ENCODE results near the gene SNTG2. TPM values are rescaled to one million over a fixed set of nuclear protein-coding genes. Genes with fewer than 3 reads are reported as not detected.

SNTG2 gene
- total RNA-seq, 1 donor from 2014 or later: 11.8 TPM

DNA sequence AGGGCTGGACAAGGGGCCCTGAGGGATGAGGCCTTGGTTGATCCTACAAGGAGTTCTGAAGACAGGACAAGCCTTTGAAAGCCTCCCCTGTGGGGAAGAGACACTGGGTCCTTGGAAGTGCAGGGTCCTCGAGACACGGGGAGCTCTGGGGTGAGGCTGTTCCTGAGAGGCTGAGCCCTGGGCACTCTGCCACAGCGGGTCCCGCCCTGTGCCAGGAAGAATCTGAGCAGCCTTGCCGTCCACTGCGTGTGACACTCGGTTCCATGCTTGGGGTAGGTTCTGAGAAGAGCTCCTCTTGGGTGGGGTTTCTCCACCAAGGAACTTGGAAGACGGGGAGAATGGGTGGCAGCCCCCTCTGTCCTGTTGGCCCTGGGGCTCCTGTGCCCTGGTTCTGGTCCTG, 13.9 kb downstream of the SNTG2 start:
- intact Hi-C loops (cut with DNase I): no loop called here
- H3K9me3 ChIP-seq: no peaks in the 10 kb centered on the region
- H3K4me3 ChIP-seq: no peak overlapping the region
- no peak for DNase-seq (ENCODE audit: extremely low spot score in 2 of 2)
- no peaks in the 10 kb centered on the region for H3K36me3 ChIP-seq
- TF ChIP-seq POLR2A (IDR thresholded peaks at IDR 0.05) (no peak), POLR2AphosphoS5 (IDR thresholded peaks at IDR 0.05; ENCODE audit: insufficient read depth in 1 of 2, low read depth in 1 of 2) (no peak)
- TF ChIP-seq, protein P1, sequence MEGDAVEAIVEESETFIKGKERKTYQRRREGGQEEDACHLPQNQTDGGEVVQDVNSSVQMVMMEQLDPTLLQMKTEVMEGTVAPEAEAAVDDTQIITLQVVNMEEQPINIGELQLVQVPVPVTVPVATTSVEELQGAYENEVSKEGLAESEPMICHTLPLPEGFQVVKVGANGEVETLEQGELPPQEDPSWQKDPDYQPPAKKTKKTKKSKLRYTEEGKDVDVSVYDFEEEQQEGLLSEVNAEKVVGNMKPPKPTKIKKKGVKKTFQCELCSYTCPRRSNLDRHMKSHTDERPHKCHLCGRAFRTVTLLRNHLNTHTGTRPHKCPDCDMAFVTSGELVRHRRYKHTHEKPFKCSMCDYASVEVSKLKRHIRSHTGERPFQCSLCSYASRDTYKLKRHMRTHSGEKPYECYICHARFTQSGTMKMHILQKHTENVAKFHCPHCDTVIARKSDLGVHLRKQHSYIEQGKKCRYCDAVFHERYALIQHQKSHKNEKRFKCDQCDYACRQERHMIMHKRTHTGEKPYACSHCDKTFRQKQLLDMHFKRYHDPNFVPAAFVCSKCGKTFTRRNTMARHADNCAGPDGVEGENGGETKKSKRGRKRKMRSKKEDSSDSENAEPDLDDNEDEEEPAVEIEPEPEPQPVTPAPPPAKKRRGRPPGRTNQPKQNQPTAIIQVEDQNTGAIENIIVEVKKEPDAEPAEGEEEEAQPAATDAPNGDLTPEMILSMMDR (IDR thresholded peaks at IDR 0.05): no peak
- H3K27me3 ChIP-seq: no peaks in the 10 kb centered on the region
- no peak overlapping the region for H3K27ac ChIP-seq
- no peaks in the 10 kb centered on the region for H3K4me1 ChIP-seq

DNA sequence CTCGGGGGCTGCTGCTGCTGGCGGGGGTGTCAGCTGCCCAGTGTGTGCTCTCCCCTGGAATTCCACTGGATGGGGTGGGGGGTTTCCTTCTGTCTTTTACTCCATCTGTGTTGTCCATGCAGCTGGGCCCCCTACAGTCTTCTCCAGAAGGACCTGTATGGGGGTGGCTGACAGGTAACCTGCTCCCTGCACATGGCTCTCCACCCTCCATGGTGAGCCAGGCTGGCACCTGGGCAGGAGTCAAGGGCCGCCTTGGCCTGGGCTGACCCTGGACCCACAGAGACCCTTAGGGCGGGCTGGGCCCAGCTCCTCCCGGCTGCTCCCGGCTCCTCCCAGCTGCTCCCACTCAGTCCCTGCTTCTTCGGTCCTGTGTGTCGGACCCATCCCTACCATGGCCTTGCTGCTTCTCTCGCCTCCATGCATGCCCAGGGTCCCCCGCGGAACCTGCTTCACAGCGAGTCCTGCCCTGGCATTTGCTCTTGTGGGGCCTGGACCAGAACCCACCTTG, 15.0 kb downstream of the SNTG2 start:
- no peaks in the 10 kb centered on the region for H3K9me3 ChIP-seq
- intact Hi-C loops (cut with DNase I): no loop called here
- TF ChIP-seq, protein P1 (IDR thresholded peaks at IDR 0.05): no peak
- TF ChIP-seq POLR2A (IDR thresholded peaks at IDR 0.05): no peak
- TF ChIP-seq POLR2AphosphoS5 (IDR thresholded peaks at IDR 0.05; ENCODE audit: insufficient read depth in 1 of 2, low read depth in 1 of 2): no peak
- H3K27me3 ChIP-seq: no peaks in the 10 kb centered on the region
- no peak overlapping the region for H3K4me3 ChIP-seq
- no peaks in the 10 kb centered on the region for H3K36me3 ChIP-seq
- no peaks in the 10 kb centered on the region for H3K4me1 ChIP-seq
- DNase-seq (ENCODE audit: extremely low spot score in 2 of 2): no peak
- H3K27ac ChIP-seq: no peak overlapping the region

DNA sequence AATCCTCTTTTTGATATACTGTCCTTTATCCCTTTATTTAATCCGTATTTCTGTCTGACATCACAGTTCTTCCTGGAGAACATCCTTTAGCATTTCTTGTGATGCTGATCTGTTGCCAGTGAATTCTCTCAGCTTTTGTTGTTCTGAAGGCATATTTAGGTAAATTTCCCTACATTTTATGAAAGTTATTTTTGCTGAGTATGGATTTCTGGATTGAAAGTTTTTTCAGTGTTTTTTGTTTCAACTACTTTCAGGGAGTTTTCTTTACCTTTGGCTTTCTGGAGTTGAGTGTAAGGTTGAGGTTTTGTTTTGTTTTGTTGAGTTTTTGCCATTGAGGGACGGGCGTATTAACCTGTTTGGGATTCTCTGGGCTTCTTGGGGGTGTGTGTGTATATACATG, 22.5 kb downstream of the SNTG2 start:
- no peak overlapping the region for H3K4me3 ChIP-seq
- no peak for DNase-seq (ENCODE audit: extremely low spot score in 2 of 2)
- no peaks in the 10 kb centered on the region for H3K36me3 ChIP-seq
- no peaks in the 10 kb centered on the region for H3K4me1 ChIP-seq
- no peaks in the 10 kb centered on the region for H3K9me3 ChIP-seq
- intact Hi-C loops (cut with DNase I): no loop called here
- H3K27ac ChIP-seq: no peak overlapping the region
- H3K27me3 ChIP-seq: no peaks in the 10 kb centered on the region
- TF ChIP-seq POLR2AphosphoS5 (IDR thresholded peaks at IDR 0.05; ENCODE audit: insufficient read depth in 1 of 2, low read depth in 1 of 2) (no peak), POLR2A (IDR thresholded peaks at IDR 0.05) (no peak)
- TF ChIP-seq, protein P1 (IDR thresholded peaks at IDR 0.05): no peak

DNA sequence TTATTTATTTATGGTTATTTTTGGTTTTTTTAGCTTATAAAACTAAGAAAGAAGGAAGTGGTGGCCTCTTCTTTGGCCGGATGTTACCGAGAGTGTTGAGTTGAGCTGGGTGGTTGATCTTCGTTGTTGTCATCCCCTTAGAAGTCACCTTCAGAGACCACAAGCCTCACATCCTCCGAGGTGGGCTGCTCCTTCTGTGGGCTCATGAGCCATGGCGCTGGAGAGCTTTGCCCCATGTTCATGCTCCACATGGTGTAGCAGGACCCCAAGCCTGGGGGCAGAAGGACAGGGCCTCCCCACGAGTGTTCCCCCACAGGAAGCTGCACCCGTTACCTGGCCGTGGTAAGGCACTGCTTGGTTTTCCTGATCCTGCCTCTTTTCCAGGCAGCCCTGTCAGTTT, 23.4 kb downstream of the SNTG2 start:
- Histone ChIP-seq H3K4me1 (no peaks in the 10 kb centered on the region), H3K9me3 (no peaks in the 10 kb centered on the region), H3K36me3 (no peaks in the 10 kb centered on the region), H3K27me3 (no peaks in the 10 kb centered on the region), H3K4me3 (no peak overlapping the region), H3K27ac (no peak overlapping the region)
- DNase-seq (ENCODE audit: extremely low spot score in 2 of 2): no peak
- intact Hi-C loops (cut with DNase I): no loop called here
- TF ChIP-seq POLR2AphosphoS5 (IDR thresholded peaks at IDR 0.05; ENCODE audit: insufficient read depth in 1 of 2, low read depth in 1 of 2): no peak
- TF ChIP-seq, protein P1 (IDR thresholded peaks at IDR 0.05): no peak
- TF ChIP-seq POLR2A (IDR thresholded peaks at IDR 0.05): no peak

DNA sequence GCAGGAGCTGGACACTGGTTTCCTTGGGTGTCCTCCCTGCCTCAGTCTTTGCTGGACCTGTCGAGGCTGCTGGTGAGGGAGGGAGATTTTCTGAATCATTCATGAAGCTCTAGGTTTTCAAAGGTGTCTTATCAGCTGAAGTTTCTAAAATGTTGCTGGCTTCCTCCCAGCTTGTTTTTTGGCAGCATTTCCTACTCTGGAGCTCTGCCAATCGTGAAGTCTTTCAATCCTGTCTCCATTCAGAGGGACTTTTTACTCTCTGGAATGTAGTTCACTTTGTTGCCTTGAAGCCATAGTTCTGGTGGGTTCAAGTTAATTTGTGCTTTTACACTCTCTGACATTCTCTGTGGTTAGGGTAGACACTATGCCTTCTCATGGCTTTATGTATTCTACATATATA, 23.9 kb downstream of the SNTG2 start:
- Histone ChIP-seq H3K27ac (no peak overlapping the region), H3K4me1 (no peaks in the 10 kb centered on the region), H3K27me3 (no peaks in the 10 kb centered on the region), H3K4me3 (no peak overlapping the region), H3K9me3 (no peaks in the 10 kb centered on the region), H3K36me3 (no peaks in the 10 kb centered on the region)
- TF ChIP-seq POLR2AphosphoS5 (IDR thresholded peaks at IDR 0.05; ENCODE audit: insufficient read depth in 1 of 2, low read depth in 1 of 2): no peak
- TF ChIP-seq, protein P1 (IDR thresholded peaks at IDR 0.05): no peak
- TF ChIP-seq POLR2A (IDR thresholded peaks at IDR 0.05): no peak
- no peak for DNase-seq (ENCODE audit: extremely low spot score in 2 of 2)
- intact Hi-C loops (cut with DNase I): no loop called here
